GM23248 (cell line): ENCODE data around the gene ELMO3. TPM values are rescaled to one million over a fixed set of nuclear protein-coding genes. Genes with fewer than 3 reads are reported as not detected.

ENCODE experiments used
- DNase-seq: peaks from one replicate; pipeline ENCODE4 v3.0.0-alpha.2; 2015
- H2AFZ ChIP-seq: fragments of 200-600 bp; sonication (generic); 2 replicates; pipeline ENCODE4 v1.6.1; 2016; ENCODE audit warnings: antibody characterized with exemption
- H3F3A ChIP-seq: fragments of 200-600 bp; sonication (generic); 2 replicates; pipeline ENCODE4 v1.6.1; 2016; ENCODE audit warnings: mild to moderate bottlenecking, antibody characterized with exemption, mixed run types; ENCODE audit not compliant: insufficient read depth
- H3K27ac ChIP-seq: fragments of 200-600 bp; sonication (generic); 2 replicates; pipeline ENCODE4 v1.5.1; 2016; ENCODE audit warnings: mild to moderate bottlenecking
- H3K27me3 ChIP-seq: fragments of 200-600 bp; sonication (generic); replicated peaks from 2 replicates; pipeline ENCODE4 v1.6.1; 2016; ENCODE audit warnings: mild to moderate bottlenecking; ENCODE audit not compliant: insufficient read depth
- H3K36me3 ChIP-seq: fragments of 200-600 bp; sonication (generic); 2 replicates; pipeline ENCODE4 v1.6.1; 2016; ENCODE audit warnings: low read depth, mild to moderate bottlenecking
- H3K4me1 ChIP-seq: fragments of 200-600 bp; sonication (generic); 2 replicates; pipeline ENCODE4 v1.6.1; 2016; ENCODE audit warnings: mild to moderate bottlenecking; ENCODE audit not compliant: insufficient read depth
- H3K4me2 ChIP-seq: fragments of 200-600 bp; sonication (generic); one replicate; pipeline ENCODE4 v1.6.1; 2016; ENCODE audit warnings: mild to moderate bottlenecking; ENCODE audit not compliant: unreplicated experiment
- H3K4me3 ChIP-seq: fragments of 200-600 bp; sonication (generic); 2 replicates; pipeline ENCODE4 v1.5.1; 2016; ENCODE audit warnings: mild to moderate bottlenecking
- H3K79me2 ChIP-seq: fragments of 200-600 bp; sonication (generic); 2 replicates; pipeline ENCODE4 v1.6.1; 2016; ENCODE audit warnings: mild to moderate bottlenecking; ENCODE audit not compliant: insufficient read depth
- H3K9ac ChIP-seq: fragments of 200-600 bp; sonication (generic); 2 replicates; pipeline ENCODE4 v1.6.1; 2016; ENCODE audit warnings: mild to moderate bottlenecking
- H3K9me2 ChIP-seq: fragments of 200-600 bp; sonication (generic); 2 replicates; pipeline ENCODE4 v1.6.1; 2016; ENCODE audit warnings: mixed run types, mild to moderate bottlenecking, moderate library complexity; ENCODE audit not compliant: insufficient read depth
- H3K9me3 ChIP-seq: fragments of 200-600 bp; sonication (generic); one replicate; pipeline ENCODE4 v1.6.1; 2017; ENCODE audit warnings: low read depth
- H4K20me1 ChIP-seq: fragments of 200-600 bp; sonication (generic); 2 replicates; pipeline ENCODE4 v1.6.0; 2016; ENCODE audit not compliant: insufficient read depth
- EZH2 ChIP-seq: fragments of 200-600 bp; sonication (generic); IDR thresholded peaks from 2 replicates; pipeline ENCODE4 v1.6.1; 2018; ENCODE audit warnings: antibody characterized with exemption, mild to moderate bottlenecking; ENCODE audit not compliant: insufficient read depth, poor library complexity, severe bottlenecking
- EZH2phosphoT487 ChIP-seq: fragments of 200-600 bp; sonication (generic); IDR thresholded peaks from 2 replicates; pipeline ENCODE4 v1.6.1; 2018; ENCODE audit warnings: antibody characterized with exemption, moderate library complexity, mild to moderate bottlenecking, low read depth; ENCODE audit not compliant: insufficient read depth
- WGBS, 2 experiments: methylation state at CpG; one replicate each; pipeline ENCODE4 v1.1.6; 2015 to 2017; ENCODE audit warnings: low lambda C conversion rate in 2 of 2, low coverage in 1 of 2; ENCODE audit errors: missing lambda C conversion rate in 2 of 2; 5-methylcytosine and 5-hydroxymethylcytosine counted together
- in situ Hi-C: fragments of 300-500 bp; cut with MboI; formaldehyde crosslinking; loops from 2 replicates; pipeline ENCODE4 v1.15.0; 2020
- polyA plus RNA-seq: library from polyadenylated mRNA; unstranded; fragments of >200 nt; fragmentation: Nextera tagmentation; extraction: Ambion mirVana; gene quantifications from 2 replicates; pipeline ENCODE4 v1.2.1, GENCODE V29; 2016
- total RNA-seq: library from RNA; depleted of rRNA; stranded (reverse); fragments of >200 nt; shearing (Covaris generic); gene quantifications from 2 replicates; pipeline ENCODE4 v1.2.3, GENCODE V29; 2014

The ELMO3 gene
- total and polyA plus RNA-seq, 2 experiments from 2014 or later, result 1.5 TPM; not detected in 1

- no peak for TF ChIP-seq EZH2
- no peak for TF ChIP-seq EZH2phosphoT487
- Histone ChIP-seq H3K27ac (no peak overlapping the region), H3K4me2 (no peak overlapping the region), H3F3A (no peaks in the 10 kb centered on the region), H3K9ac (no peak overlapping the region), H3K27me3 (no peaks in the 10 kb centered on the region), H3K79me2 (peaks cover 38% of the 10 kb centered on the region), H3K36me3 (peaks cover 11% of the 10 kb centered on the region; the same call in 1 of the 2 replicates), H3K9me3 (no peaks in the 10 kb centered on the region), H3K4me1 (peaks cover 10% of the 10 kb centered on the region), H4K20me1 (no peaks in the 10 kb centered on the region), H3K4me3 (no peak overlapping the region), H3K9me2 (no peaks in the 10 kb centered on the region), H2AFZ (no peak overlapping the region)
- 92 to 95% methylated on average over 12 of the region's 12 CpGs for WGBS, 2 experiments
- in situ Hi-C loops, result no loop called here
- DNase-seq, result no peak
These were observed 32.1 kb downstream of the ELMO3 start for GRCh38 chr16:67230809-67231660.

- H3K4me1 ChIP-seq, result no peaks in the 10 kb centered on the region
- WGBS, 2 experiments, result 71 to 80% methylated on average over 7 of the region's 7 CpGs
- in situ Hi-C loops, result no loop called here
These were observed 34.7 kb downstream of the ELMO3 start for GRCh38 chr16:67233596-67233995.

DNA sequence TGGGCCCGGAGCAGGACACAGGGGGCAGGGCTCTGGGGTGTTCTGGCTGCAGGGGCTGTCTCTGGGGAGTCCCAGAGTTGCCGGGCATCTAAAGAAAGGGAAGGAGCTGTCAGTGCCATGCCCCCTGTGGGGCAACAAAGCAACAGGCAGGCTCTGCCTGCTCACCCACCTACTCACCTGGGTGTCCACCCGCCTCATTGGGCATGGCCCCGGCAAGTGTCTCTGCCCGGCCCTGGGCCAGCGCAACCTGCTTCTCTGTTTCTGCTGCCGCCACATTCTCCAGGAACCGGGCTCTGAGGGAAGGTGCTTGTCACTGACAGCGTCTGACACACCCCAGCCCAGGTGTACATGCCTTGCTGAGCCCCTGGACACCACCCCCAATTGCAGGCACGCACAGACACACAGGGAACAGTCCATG is 35.3 kb downstream of the ELMO3 start:
- H3K27me3 ChIP-seq, result no peaks in the 10 kb centered on the region
- no peak for TF ChIP-seq EZH2phosphoT487
- H3K9me3 ChIP-seq, result no peaks in the 10 kb centered on the region
- no peaks in the 10 kb centered on the region for H3K9me2 ChIP-seq
- peaks cover 4% of the 10 kb centered on the region; the same call in 1 of the 2 replicates for H3K36me3 ChIP-seq
- no peak overlapping the region for H3K27ac ChIP-seq
- H3K4me1 ChIP-seq, result no peaks in the 10 kb centered on the region
- no peak overlapping the region for H3K4me3 ChIP-seq
- no peak overlapping the region for H3K9ac ChIP-seq
- 65% methylated on average over 9 to 10 of the region's 10 CpGs for WGBS, 2 experiments
- H2AFZ ChIP-seq, result no peak overlapping the region
- H4K20me1 ChIP-seq, result no peaks in the 10 kb centered on the region
- in situ Hi-C loops, result no loop called here
- H3F3A ChIP-seq, result no peaks in the 10 kb centered on the region
- H3K4me2 ChIP-seq, result no peak overlapping the region
- DNase-seq, result no peak
- H3K79me2 ChIP-seq, result peaks cover 10% of the 10 kb centered on the region

More at GRCh38 chr16:67233596-67233995, 34.7 kb downstream of the ELMO3 start:
- H3K27ac ChIP-seq, result no peak overlapping the region
- H3K9me3 ChIP-seq, result no peaks in the 10 kb centered on the region
- DNase-seq, result no peak
- no peak overlapping the region for H2AFZ ChIP-seq
- H3K9ac ChIP-seq, result no peak overlapping the region
- peaks cover 14% of the 10 kb centered on the region for H3K79me2 ChIP-seq
- peaks cover 10% of the 10 kb centered on the region; the same call in 1 of the 2 replicates for H3K36me3 ChIP-seq
- H3K4me2 ChIP-seq, result no peak overlapping the region
- no peaks in the 10 kb centered on the region for H3K9me2 ChIP-seq
- no peaks in the 10 kb centered on the region for H3K27me3 ChIP-seq
- no peaks in the 10 kb centered on the region for H4K20me1 ChIP-seq
- no peaks in the 10 kb centered on the region for H3F3A ChIP-seq
- TF ChIP-seq EZH2phosphoT487, result no peak
- no peak for TF ChIP-seq EZH2
- no peak overlapping the region for H3K4me3 ChIP-seq

- Histone ChIP-seq H4K20me1 (no peaks in the 10 kb centered on the region), H3K9ac (no peak overlapping the region), H3K27me3 (no peaks in the 10 kb centered on the region), H3K79me2 (peaks cover 11% of the 10 kb centered on the region), H3K36me3 (no peaks in the 10 kb centered on the region), H2AFZ (no peak overlapping the region), H3K4me2 (no peak overlapping the region), H3K4me1 (peaks cover 12% of the 10 kb centered on the region), H3K9me3 (no peaks in the 10 kb centered on the region), H3F3A (peaks cover 12% of the 10 kb centered on the region; the same call in 1 of the 2 replicates), H3K4me3 (no peak overlapping the region), H3K27ac (no peak overlapping the region), H3K9me2 (no peaks in the 10 kb centered on the region)
- 76 to 87% methylated on average over 16 to 17 of the region's 17 CpGs for WGBS, 2 experiments
- TF ChIP-seq EZH2phosphoT487 (no peak), EZH2 (no peak)
- in situ Hi-C loops, result no loop called here
- DNase-seq, result peak; percentile 36
These were observed 37.1 kb downstream of the ELMO3 start for GRCh38 chr16:67235816-67236562.
